ENCODE data around the gene GPR84.

Gene GPR84

DNA sequence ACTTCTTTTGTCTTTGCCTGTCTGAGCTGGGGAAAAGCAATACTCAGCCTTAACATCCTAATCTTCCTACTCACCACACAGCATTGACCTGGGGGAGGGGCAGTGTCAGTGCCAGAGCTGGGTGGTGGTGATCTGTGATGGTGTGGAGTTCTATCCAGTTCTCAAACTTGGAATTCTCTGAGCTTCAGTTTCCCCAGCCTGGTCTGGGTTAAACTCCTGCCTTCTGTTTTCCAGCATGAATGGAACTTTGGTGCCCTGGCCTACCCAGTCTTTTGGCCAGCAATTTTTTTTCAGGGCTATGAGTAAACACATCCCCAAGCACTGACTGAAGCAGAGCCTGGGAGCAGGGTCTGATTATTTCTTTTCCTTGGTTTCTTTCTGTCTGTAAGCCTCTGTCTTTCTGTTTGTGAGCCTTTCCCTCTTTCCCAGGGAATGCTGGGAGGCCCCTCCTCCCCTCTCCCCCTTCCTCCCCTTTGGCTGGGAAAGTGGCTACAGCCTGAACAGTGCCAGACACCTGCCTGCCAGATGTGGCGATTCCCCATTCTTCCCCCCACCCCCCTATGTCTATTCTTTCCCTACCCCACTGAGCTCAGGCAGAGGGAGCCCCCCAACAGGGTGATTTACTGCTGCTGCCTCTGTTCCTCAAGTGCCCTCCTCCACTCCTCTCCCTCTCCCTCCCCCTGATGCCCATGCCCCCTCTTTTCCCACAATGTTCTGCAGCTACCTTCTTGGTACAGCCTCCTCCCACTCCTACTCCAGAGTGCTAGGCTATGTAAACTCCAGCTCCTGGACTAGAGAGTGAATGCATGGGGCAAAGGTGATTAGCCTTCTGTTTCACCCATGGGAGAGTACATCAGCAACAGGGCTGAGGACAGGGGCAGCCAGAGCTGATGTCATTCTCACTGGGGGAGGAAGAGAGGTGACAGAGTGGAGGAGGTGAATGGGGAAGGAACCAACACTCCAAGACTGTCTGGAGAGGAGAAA is 11.1 kb downstream of the GPR84 start:
- TF ChIP-seq, protein P1, sequence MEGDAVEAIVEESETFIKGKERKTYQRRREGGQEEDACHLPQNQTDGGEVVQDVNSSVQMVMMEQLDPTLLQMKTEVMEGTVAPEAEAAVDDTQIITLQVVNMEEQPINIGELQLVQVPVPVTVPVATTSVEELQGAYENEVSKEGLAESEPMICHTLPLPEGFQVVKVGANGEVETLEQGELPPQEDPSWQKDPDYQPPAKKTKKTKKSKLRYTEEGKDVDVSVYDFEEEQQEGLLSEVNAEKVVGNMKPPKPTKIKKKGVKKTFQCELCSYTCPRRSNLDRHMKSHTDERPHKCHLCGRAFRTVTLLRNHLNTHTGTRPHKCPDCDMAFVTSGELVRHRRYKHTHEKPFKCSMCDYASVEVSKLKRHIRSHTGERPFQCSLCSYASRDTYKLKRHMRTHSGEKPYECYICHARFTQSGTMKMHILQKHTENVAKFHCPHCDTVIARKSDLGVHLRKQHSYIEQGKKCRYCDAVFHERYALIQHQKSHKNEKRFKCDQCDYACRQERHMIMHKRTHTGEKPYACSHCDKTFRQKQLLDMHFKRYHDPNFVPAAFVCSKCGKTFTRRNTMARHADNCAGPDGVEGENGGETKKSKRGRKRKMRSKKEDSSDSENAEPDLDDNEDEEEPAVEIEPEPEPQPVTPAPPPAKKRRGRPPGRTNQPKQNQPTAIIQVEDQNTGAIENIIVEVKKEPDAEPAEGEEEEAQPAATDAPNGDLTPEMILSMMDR (IDR thresholded peaks at IDR 0.05; ENCODE audit: insufficient read depth, missing control alignments), result no peak
- DNase-seq (ENCODE audit: insufficient read length, low spot score) (no peak), FAIRE-seq (no peak)

DNA sequence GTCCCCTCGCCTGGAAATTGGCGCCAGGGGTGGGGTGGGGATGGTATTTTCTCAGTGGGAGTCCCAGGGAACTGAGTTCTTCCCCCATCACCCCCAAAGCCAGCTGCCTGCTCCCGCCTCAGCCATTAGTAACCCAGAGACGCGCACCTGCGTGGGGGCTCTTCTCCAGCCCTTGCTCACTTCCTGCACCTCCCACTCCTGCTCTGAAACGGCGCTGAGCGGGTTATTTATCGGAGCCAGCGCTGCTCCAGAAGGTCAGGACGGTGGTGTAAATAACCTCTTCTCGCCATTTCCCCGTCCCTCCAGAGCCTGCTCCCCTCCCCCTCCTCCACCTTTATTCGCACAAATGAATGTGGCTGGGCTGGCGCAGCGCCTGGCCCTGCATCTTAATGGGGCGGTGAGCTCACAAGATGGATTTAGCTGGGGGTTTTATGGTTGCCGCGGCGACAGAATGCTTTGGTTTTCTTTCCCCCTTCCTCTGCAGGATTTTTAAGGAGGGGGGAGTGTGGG is 12.2 kb downstream of the GPR84 start:
- TF ChIP-seq, protein P1 (IDR thresholded peaks at IDR 0.05; ENCODE audit: insufficient read depth, missing control alignments), result no peak
- no peak for FAIRE-seq
- no peak for DNase-seq (ENCODE audit: insufficient read length, low spot score)

DNA sequence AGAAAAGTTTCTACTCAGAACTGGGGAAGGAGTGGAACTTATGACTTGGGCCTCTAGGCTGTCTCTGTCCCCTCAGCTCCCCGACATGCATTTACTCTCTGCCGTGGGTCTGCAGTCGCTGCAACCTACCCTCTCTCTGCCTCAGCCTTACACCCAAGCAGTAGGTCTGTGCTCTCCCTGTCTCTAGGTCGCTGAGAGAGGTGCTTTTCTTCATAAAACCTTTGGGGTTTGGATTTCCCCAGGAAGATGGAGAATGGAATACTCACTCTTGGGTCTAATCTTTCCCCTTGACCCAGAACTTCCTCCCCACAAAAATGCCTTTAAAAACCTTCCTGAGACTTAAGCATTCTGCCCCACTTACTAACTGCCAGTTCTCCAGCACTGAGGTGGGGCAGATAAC is 12.9 kb downstream of the GPR84 start:
- TF ChIP-seq, protein P1 (IDR thresholded peaks at IDR 0.05; ENCODE audit: insufficient read depth, missing control alignments), result no peak
- FAIRE-seq (no peak), DNase-seq (ENCODE audit: insufficient read length, low spot score) (no peak)

DNA sequence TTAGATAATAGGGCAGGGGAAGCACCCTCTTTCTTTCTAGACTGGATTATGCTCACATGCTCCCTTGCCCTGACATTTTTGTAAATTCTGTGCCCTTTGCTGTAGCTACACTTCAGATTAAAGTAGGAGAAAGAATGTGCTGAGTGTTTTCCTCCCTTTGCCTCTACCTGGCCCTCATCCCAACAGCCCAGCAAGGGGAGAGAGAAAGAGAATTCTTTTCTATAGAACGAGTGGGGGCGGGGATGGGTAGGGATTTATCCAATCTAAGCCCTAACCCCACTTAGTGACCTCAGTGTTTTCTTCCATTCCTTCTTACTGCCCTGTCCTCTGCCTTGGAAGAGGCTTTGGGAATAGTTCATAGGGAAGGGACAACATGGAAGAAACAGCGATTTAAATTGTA is 13.5 kb downstream of the GPR84 start:
- no peak for FAIRE-seq

DNA sequence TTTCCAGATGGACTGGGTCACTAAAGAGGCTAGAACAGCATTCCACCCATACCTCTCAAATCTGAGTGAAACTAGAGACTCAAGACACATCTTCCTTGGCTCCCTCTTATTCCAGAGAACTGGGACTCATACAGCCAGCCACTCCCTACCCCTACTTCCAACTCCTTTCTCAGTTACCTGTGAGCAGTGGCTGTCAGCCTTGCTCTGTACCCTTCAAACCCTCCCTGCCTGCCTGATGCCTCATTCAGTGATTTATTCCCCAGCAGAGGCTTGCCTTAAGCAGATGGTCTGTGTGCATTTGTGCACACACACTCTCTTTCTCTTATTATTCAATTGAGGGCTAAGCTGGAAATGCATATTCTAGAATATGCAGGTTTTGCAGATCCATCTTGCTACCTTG is 14.6 kb downstream of the GPR84 start:
- DNase-seq (ENCODE audit: insufficient read length, low spot score), result no peak
- TF ChIP-seq, protein P1 (IDR thresholded peaks at IDR 0.05; ENCODE audit: insufficient read depth, missing control alignments), result no peak
- FAIRE-seq, result no peak

More for the DNA sequence above, 13.5 kb downstream of the GPR84 start:
- DNase-seq (ENCODE audit: insufficient read length, low spot score), result no peak
- TF ChIP-seq, protein P1 (IDR thresholded peaks at IDR 0.05; ENCODE audit: insufficient read depth, missing control alignments), result no peak

DNA sequence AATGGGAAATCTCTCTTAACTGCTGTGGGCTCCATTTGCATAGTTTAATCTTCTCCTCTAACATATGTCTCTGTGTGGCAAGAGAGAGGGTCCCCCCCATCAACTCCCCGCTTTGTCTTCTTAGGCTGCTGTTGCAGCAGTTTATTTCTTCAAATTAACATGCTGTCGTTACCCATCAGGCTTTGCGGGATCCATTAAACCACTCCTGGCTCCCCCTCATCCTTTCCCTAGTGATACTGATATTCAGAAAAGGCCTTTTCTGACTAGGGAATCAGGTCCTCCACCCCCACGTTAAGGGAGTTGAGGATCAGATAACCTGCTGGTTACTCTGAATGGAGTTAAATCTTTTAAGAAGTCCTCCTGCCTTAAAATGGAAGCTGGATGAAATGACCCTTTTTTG is 15.2 kb downstream of the GPR84 start:
- FAIRE-seq, result no peak
- DNase-seq (ENCODE audit: insufficient read length, low spot score), result no peak
- TF ChIP-seq, protein P1 (IDR thresholded peaks at IDR 0.05; ENCODE audit: insufficient read depth, missing control alignments), result no peak
